ENCODE measurements around the gene GPC3. TPM values are rescaled to one million over a fixed set of nuclear protein-coding genes. Genes with fewer than 3 reads are reported as not detected.

GPC3 gene
- total RNA-seq, 2 experiments from 2014 or later, result 0.25 to 0.59 TPM

- no peaks in the 10 kb centered on the region for H3K36me3 Mint-ChIP-seq (ENCODE audit: low read depth)
- Histone ChIP-seq H3K9me3 (ENCODE audit: control insufficient read depth in 1 of 2, insufficient read depth in 1 of 2, low read length in 2 of 2) (no peaks in the 10 kb centered on the region), H3K4me1 (ENCODE audit: insufficient read depth, low read length) (no peaks in the 10 kb centered on the region), H3K27ac (ENCODE audit: low read depth in 1 of 2, low read length in 2 of 2) (no peak overlapping the region), H3K27me3 (ENCODE audit: control insufficient read depth in 1 of 2, insufficient read depth in 2 of 2, low read length in 2 of 2) (no peaks in the 10 kb centered on the region), H3K36me3 (ENCODE audit: insufficient read depth, low read length) (no peaks in the 10 kb centered on the region), H3K4me3 (ENCODE audit: low read length) (no peak overlapping the region)
- ChIA-PET POLR2A (no interaction called here), CTCF (no interaction called here)
- DNase-seq, result no peak
- no peaks in the 10 kb centered on the region for H3K27me3 Mint-ChIP-seq
- no peaks in the 10 kb centered on the region for H3K9me3 Mint-ChIP-seq
- TF ChIP-seq, protein P1, sequence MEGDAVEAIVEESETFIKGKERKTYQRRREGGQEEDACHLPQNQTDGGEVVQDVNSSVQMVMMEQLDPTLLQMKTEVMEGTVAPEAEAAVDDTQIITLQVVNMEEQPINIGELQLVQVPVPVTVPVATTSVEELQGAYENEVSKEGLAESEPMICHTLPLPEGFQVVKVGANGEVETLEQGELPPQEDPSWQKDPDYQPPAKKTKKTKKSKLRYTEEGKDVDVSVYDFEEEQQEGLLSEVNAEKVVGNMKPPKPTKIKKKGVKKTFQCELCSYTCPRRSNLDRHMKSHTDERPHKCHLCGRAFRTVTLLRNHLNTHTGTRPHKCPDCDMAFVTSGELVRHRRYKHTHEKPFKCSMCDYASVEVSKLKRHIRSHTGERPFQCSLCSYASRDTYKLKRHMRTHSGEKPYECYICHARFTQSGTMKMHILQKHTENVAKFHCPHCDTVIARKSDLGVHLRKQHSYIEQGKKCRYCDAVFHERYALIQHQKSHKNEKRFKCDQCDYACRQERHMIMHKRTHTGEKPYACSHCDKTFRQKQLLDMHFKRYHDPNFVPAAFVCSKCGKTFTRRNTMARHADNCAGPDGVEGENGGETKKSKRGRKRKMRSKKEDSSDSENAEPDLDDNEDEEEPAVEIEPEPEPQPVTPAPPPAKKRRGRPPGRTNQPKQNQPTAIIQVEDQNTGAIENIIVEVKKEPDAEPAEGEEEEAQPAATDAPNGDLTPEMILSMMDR (IDR thresholded peaks at IDR 0.05), result no peak
- no peak for ATAC-seq (ENCODE audit: poor library complexity)
- H3K27ac Mint-ChIP-seq, result no peak overlapping the region
- no peak overlapping the region for H3K4me3 Mint-ChIP-seq
- no peaks in the 10 kb centered on the region for H3K4me1 Mint-ChIP-seq (ENCODE audit: low read depth)
- intact Hi-C loops (cut with DNase I, micrococcal nuclease), result no loop called here
Measured at GRCh38 chrX:133645256-133645655, 340.1 kb downstream of the GPC3 start.

DNA sequence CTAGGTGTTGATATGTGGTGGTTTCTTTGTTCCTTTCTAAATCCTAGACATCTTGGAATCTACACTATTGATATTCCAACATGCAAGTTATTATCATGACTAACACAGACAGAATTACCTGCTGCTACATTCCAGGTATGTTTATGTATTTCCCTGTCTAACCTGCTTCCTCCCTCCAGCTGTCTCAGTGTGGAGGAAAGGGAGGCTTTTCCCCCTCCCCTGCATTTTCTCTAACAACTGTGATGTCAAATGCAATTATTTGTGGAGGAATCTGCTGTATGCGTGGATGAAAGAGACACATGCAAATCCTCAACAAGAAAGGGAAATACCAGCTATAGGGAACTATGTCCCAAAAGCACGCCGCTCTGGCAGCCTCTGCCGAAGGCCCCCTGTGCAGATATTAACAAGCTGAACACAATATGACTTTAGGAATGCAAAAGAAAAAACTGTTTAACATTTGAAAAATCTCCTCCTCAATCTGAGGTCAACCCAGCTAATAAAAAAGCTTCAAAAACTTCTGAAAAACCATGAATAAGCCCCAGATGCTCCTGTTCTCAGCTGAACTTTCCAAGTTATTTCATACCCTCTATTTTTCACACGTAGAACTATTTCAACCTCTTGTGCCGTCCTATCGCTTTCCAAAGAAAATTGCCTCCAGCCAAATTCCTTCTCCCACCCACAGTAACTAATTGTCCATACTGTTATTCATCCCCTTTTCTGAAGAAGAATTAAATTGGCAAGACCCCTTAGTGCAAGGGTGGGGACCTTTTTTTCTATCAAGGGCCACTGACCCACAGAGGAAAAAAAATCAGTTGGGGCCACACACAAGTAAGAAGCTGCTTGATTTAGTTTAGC lies 345.0 kb downstream of the GPC3 start:
- intact Hi-C loops (cut with DNase I, micrococcal nuclease), result no loop called here
- POLR2A ChIA-PET, result no interaction called here
- Mint-ChIP-seq H3K4me3 (no peak overlapping the region), H3K27me3 (no peaks in the 10 kb centered on the region), H3K9me3 (no peaks in the 10 kb centered on the region), H3K4me1 (ENCODE audit: low read depth) (no peaks in the 10 kb centered on the region), H3K36me3 (ENCODE audit: low read depth) (no peaks in the 10 kb centered on the region), H3K27ac (no peak overlapping the region)
- TF ChIP-seq, protein P1 (IDR thresholded peaks at IDR 0.05), result no peak
- Histone ChIP-seq H3K4me1 (ENCODE audit: insufficient read depth, low read length) (no peaks in the 10 kb centered on the region), H3K36me3 (ENCODE audit: insufficient read depth, low read length) (no peaks in the 10 kb centered on the region), H3K4me3 (ENCODE audit: low read length) (no peak overlapping the region), H3K9me3 (ENCODE audit: control insufficient read depth in 1 of 2, insufficient read depth in 1 of 2, low read length in 2 of 2) (no peaks in the 10 kb centered on the region), H3K27me3 (ENCODE audit: control insufficient read depth in 1 of 2, insufficient read depth in 2 of 2, low read length in 2 of 2) (no peaks in the 10 kb centered on the region), H3K27ac (ENCODE audit: low read depth in 1 of 2, low read length in 2 of 2) (no peak overlapping the region)
- CTCF ChIA-PET, result no interaction called here
- ATAC-seq (ENCODE audit: poor library complexity), result no peak
- DNase-seq, result no peak

DNA sequence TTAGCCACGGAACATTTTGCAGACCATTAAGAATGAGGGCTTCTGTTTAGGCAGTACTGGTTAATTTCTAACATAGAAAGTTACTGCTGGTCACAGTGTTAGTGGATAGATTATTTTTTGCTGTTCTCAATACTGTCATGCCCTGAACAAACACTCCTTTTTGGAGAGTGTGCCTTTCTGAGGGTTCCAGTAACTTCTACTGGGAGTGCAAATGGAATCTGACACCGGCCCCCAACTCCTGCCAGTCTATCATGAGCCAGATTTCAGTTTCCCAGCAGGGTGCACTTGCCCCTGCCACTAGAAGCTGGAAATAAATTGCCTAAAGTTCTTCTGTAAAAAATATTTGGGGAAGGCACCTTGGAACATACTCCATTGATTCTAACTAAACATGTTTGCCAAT lies 345.7 kb downstream of the GPC3 start:
- CTCF ChIA-PET, result no interaction called here
- Mint-ChIP-seq H3K36me3 (ENCODE audit: low read depth) (no peaks in the 10 kb centered on the region), H3K4me3 (no peak overlapping the region), H3K4me1 (ENCODE audit: low read depth) (no peaks in the 10 kb centered on the region), H3K27ac (no peak overlapping the region), H3K9me3 (no peaks in the 10 kb centered on the region), H3K27me3 (no peaks in the 10 kb centered on the region)
- DNase-seq, result no peak
- POLR2A ChIA-PET, result no interaction called here
- intact Hi-C loops (cut with DNase I, micrococcal nuclease), result no loop called here
- Histone ChIP-seq H3K4me1 (ENCODE audit: insufficient read depth, low read length) (no peaks in the 10 kb centered on the region), H3K9me3 (ENCODE audit: control insufficient read depth in 1 of 2, insufficient read depth in 1 of 2, low read length in 2 of 2) (no peaks in the 10 kb centered on the region), H3K36me3 (ENCODE audit: insufficient read depth, low read length) (no peaks in the 10 kb centered on the region), H3K27ac (ENCODE audit: low read depth in 1 of 2, low read length in 2 of 2) (no peak overlapping the region), H3K4me3 (ENCODE audit: low read length) (no peak overlapping the region), H3K27me3 (ENCODE audit: control insufficient read depth in 1 of 2, insufficient read depth in 2 of 2, low read length in 2 of 2) (no peaks in the 10 kb centered on the region)
- no peak for ATAC-seq (ENCODE audit: poor library complexity)
- TF ChIP-seq, protein P1 (IDR thresholded peaks at IDR 0.05), result no peak

All from CD4-positive, alpha-beta T cell (primary cell).